Stimulated activated CD4-positive, alpha-beta T cell treated with anti-CD3 and anti-CD28 coated beads, Interleukin-4, amount 100 ng/mL, for 24 hours (primary cell): ENCODE measurements around the gene PEX11G.
"Not testable (repeated sequence)": the region's sequence is repeated elsewhere in the genome, so short reads cannot be mapped to it uniquely, and the experiment has no call there.

Experiments
- DNase-seq: peaks from one replicate; pipeline ENCODE4 v3.0.0-alpha.2; 2020

Gene PEX11G

DNA sequence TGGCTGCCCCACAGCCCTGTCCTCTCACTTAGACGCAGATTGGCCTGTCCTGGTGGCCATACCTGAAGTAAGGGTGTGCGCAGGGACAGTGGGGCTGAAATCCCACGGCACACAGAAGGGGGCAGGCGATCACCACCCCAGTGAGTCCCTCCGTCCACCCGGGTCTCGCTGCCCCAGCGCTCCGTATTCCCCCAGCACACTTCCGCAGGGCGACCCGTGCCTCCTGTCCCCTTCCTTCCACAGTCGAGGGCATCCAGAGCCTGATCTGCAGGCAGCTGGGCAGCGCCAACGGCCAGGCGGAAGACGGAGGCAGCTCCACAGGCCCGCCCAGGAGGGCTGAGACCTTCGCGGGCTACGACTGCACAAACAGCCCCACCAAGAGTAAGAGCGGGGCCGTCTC is 25.3 kb downstream of the PEX11G start:
- no peak for DNase-seq

GRCh38 chr19:7461841-7462629 is 26.8 kb downstream of the PEX11G start:
- DNase-seq, result no peak

GRCh38 chr19:7460562-7460966 is 28.3 kb downstream of the PEX11G start:
- DNase-seq, result no peak

DNA sequence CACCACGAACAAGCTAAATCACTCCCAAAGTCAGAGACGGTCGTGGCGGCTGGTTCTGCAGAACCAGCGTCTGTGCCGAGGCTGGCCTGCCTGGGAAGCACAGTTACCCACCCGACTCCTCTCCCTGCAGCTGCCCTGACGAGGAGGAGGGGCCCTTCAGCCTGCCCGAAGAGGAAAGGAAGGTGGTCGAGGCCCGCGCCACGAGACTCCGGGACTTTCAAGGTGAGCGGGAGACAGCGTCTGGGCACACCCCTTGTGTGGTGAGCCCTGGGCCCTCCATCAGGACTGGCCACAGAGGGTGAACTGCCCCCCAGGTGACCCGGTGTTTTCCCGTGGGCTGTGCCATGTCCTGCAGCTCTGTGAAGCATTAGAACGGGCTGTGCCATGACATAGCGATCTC is 29.1 kb downstream of the PEX11G start:
- no peak for DNase-seq

DNA sequence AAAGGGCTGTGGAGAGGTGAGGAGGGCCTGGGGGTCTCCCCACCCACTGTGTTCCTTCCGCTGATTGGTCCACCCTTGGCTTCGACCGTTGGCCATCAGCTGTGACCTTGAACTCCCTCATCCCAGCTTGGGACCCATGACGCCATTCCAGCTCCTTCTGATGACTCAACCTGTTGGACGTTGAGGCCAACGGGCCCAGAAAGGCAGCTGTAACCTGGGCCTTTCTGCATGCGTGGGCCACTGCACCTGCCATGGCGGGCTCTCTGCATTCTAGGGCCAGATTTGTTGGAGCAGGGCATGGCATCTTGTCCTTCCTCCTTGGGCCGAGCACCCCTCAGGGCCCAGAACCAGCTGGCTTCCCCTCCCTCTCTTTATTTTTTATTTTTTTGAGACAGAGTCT is 30.2 kb downstream of the PEX11G start:
- DNase-seq, result no peak

- no peak for DNase-seq
Measured at GRCh38 chr19:7456964-7457541, 31.8 kb downstream of the PEX11G start.

- DNase-seq, result no peak
Measured at GRCh38 chr19:7455600-7456296, 33.1 kb downstream of the PEX11G start.

GRCh38 chr19:7454998-7455397 is 33.8 kb downstream of the PEX11G start:
- no peak for DNase-seq

- DNase-seq, result no peak
Measured at GRCh38 chr19:7450243-7451223, 38.3 kb downstream of the PEX11G start.

- not testable (repeated sequence) for DNase-seq
Measured at GRCh38 chr19:7449391-7450070, 39.3 kb downstream of the PEX11G start.

DNA sequence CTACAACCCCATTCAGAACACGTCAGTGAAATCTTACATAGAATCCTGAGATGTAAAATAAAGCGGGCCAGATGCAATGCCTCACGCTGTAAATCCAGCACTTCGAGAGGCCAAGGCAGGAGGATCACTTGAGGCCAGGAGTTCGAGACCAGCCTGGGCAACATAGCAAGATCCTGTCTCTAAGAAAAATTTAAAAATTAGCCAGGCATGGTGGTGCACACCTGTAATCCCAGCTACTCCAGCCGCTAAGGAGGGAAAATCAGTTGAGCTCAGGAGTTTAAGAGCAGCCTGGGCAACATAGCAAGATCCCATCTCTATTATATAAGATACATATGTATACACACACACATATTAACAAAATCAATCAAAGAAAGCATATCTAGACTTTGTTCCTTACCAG is 41.2 kb downstream of the PEX11G start:
- DNase-seq, result no peak

GRCh38 chr19:7445104-7445503 is 43.7 kb downstream of the PEX11G start:
- DNase-seq, result no peak

GRCh38 chr19:7444042-7444441 is 44.8 kb downstream of the PEX11G start:
- DNase-seq, result no peak

DNA sequence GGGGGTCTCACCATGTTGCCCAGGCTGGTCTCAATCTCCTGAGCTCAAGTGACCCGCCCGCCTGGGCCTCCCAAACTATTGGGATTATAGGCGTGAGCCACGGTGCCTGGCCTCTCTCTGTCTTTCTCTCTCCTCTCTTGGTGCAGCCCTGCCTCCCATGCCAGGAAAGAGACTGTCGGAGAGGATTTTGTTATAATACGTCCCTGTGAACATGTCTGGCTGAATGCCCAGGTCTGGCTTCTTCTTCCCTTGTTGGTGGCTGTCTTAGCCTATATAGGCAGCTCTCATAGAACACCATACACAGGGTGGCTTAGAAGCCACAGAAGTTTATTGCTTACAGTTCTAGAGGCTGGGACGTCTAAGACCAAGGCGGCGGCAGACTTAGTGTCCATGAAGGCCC is 46.4 kb downstream of the PEX11G start:
- no peak for DNase-seq

- no peak for DNase-seq
Measured at GRCh38 chr19:7441468-7442146, 47.2 kb downstream of the PEX11G start.

GRCh38 chr19:7440188-7440975 is 48.5 kb downstream of the PEX11G start:
- DNase-seq, result no peak

- no peak for DNase-seq
Measured at GRCh38 chr19:7435586-7435985, 53.2 kb downstream of the PEX11G start.

GRCh38 chr19:7434391-7434790 is 54.4 kb downstream of the PEX11G start:
- no peak for DNase-seq

DNA sequence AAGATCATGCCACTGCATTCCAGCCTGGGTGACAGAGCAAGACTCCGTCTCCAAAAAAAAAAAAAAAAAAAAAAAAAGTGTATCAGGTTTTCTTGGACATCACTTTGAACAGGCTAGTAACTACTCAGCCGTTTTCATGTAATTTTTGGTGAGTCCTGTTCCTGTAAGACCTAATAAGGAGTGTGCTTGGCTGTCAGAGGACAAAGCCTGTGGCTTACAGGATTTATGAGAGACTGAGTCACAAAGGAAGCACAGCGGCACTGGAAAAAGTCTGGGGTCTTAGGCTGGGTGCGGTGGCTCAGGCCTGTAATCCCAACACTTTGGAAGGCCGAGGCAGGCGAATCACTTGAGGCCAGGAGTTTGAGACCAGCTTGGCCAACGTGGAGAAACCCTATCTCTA is 55.4 kb downstream of the PEX11G start:
- not testable (repeated sequence) for DNase-seq

DNA sequence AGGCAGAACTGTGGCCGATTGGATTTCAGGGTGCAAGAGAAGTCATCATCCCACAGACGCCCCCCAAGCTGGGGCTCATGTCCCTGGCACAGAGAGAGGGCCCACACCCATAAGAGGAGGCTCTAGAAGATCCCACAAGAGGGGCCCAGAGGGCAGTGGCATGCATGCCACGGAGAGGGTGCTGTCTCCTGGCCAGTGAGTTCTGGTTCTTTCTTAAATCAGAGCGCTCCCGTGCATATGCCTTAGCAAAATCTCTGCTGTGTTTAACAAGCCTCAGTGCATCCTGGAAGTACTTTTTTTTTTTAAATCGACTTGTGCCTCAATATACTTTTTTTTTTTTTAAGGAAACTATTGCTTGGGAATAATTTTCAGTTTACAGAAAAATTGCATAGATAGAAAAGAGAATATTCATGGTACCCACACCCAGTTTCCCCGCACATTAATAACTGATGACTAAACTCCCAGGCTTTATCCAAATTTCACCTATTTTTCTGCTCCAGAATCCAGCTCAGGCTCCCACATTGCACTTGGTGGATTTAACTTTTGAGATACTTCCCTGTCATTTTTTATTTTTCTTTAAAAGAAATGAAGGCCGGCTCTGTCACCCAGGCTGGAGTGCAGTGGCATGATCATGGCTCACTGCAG is 59.1 kb downstream of the PEX11G start:
- no peak for DNase-seq
